ENCODE measurements around the gene MT1G. TPM values are rescaled to one million over a fixed set of nuclear protein-coding genes. Genes with fewer than 3 reads are reported as not detected.

Gene MT1G
- total RNA-seq, 1 donor from 2014 or later = not detected

DNA sequence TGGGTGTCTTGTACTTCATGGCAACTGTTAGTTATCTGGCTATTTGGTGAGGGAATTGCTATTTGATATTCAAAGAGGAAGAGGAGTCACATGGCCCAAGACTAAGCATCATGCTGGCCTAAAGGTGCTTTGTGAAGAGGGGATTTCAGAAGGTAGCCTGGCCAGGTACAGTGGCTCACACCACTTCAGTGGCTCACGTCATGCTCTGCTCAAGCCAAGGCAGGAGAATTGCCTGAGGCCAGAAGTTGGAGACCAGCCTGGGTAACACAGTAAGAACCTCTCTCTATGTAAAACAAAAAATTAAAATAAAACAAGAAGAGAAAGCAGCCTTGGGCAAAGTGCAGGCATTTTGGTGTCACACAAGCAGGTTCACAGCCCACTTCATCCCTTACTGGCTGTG, 22.6 kb downstream of the MT1G start:
- intact Hi-C loops (cut with DNase I) = no loop called here
- ATAC-seq = no peak
- peak; percentile 4 for DNase-seq (ENCODE audit: missing footprints)

- ATAC-seq (no peak), DNase-seq (ENCODE audit: missing footprints) (no peak)
- intact Hi-C loops (cut with DNase I) = no loop called here
Observed at GRCh38 chr16:56643833-56644232, 24.0 kb downstream of the MT1G start.

- intact Hi-C loops (cut with DNase I) = no loop called here
- peak; percentile 90 for ATAC-seq
- peak; percentile 80 for DNase-seq (ENCODE audit: missing footprints)
Observed at GRCh38 chr16:56643080-56643778, 24.6 kb downstream of the MT1G start.

DNA sequence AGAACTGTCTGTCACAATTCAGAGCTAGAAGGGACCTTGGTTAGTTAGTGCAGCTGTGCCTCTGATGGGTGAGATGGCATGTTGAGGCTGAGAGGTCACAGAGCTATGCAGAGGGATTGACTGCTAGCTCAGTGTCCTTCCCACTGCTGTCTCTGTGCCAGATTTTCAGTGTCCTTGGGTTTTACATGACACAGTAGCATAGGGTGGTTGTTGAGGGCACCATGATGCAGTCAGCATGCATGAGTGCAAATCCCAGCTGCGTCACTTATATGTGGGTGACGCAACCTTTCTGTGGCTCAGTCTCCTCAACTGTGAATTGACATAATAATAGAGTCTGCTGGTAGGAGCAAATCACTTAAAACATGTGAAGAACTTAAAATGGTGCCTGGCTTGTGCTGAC, 26.7 kb downstream of the MT1G start:
- intact Hi-C loops (cut with DNase I) = no loop called here
- DNase-seq (ENCODE audit: missing footprints) (peak; percentile 6), ATAC-seq (no peak)

DNA sequence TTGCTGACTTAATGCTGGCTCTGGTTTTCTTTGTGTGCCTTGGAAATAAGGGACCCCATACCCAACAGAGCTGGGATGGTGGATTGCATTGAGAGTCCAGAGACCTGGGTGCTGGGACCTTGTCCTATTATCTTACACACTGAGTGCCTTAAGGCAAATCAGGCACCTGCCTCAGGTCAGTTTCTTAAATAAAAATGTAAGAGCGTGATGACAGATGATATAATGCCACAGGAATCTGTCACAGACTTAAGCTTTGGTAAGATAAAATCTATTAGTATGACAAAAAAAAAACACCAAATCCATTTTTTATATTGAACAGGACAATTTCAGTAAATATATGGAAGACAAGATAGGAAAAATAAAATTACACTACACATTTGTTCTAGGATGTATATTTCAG, 27.8 kb downstream of the MT1G start:
- DNase-seq (ENCODE audit: missing footprints) (no peak), ATAC-seq (no peak)
- intact Hi-C loops (cut with DNase I) = no loop called here

- ATAC-seq (no peak), DNase-seq (ENCODE audit: missing footprints) (peak; percentile 14)
- intact Hi-C loops (cut with DNase I) = loop anchor here (5.0 kb wide), 1 partner anchor 43 kb away; the partner anchor contains the start of gene MT1X
Observed at GRCh38 chr16:56639045-56639444, 28.8 kb downstream of the MT1G start.

DNA sequence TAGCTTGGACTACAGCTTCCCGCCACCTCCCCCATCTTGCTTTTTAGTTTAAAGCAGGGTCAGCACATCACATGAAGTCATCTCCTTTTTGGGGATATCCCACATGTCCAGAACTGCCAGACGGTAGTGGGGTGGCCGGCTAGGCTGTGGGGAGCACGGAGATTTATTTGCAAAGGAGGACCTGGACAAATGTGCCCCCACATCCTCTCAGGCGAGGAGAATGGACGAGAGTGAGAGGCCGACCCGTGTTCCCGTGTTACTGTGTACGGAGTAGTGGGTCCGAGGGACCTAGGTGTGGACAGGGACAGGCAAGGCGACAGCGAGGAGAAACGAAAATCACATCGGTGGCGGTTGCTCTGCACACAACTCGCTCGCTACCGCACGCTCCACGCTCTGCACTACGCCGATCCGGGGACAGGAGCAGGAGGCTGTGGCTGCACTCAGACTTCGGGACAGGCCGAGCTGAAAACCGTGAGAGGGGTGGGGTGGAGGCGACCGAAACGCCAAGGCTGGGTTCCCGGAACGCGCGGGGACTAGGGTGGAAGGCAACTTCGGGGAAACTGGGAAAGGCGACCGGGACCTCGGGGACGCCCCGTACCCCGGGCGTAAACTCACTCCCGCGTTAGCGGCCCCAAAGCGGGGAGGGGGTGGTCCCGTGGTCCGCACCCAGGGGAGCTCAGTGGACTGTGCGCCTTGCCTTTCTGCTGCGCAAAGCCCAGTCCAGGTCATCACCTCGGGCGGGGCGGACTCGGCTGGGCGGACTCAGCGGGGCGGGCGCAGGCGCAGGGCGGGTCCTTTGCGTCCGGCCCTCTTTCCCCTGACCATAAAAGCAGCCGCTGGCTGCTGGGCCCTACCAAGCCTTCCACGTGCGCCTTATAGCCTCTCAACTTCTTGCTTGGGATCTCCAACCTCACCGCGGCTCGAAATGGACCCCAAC, 29.8 kb downstream of the MT1G start, which contains the start of gene MT1A:
Gene MT1A (plus strand): TSS at position 853 of the 937 bp plus-strand sequence. CDS start 73 bp downstream, at position 926.
- ATAC-seq = peak; percentile 94
- intact Hi-C loops (cut with DNase I) = loop anchor here (5.0 kb wide), 1 partner anchor 44 kb away; the partner anchor contains the start of gene MT1X

DNA sequence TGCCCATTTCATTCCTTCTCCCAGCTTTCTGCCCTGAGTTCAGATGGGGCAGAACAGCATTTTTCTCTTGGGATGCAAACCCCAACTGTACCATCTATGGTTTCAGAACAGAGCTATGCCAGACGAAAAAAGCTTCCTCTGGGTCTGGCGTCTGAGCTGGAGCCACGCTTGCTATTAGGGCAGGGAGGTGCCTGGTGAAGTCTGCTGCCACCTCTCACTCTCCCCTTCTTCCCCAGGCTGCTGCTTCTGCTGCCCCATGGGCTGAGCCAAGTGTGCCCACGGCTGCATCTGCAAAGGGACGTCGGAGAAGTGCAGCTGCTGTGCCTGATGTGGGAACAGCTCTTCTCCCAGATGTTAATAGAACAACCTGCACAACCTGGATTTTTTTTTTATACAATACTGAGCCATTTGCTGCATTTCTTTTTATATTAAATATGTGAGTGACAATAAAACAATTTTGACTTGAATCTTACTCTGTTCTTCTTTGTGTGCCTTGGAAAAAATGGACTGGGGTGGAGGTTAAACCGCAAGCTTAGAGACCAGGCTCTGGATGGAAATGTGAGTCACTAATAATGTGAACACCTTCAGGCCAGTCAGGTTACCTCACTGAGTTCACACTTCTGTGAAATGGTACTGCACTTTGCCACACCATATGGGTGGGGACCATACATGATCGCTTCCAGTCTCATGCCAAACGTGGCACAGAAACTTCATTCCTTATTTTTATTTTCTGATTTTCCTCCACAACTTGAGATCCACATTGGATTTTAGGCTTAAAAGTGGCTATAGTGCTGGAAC, 31.1 kb downstream of the MT1G start:
- ATAC-seq = no peak
- peak; percentile 4 for DNase-seq (ENCODE audit: missing footprints)
- intact Hi-C loops (cut with DNase I) = loop anchor here (5.0 kb wide), 1 partner anchor 45 kb away; the partner anchor contains the start of gene MT1X

More for the DNA sequence above, 29.8 kb downstream of the MT1G start, which contains the start of gene MT1A:
- DNase-seq (ENCODE audit: missing footprints) = peak; percentile 89

DNA sequence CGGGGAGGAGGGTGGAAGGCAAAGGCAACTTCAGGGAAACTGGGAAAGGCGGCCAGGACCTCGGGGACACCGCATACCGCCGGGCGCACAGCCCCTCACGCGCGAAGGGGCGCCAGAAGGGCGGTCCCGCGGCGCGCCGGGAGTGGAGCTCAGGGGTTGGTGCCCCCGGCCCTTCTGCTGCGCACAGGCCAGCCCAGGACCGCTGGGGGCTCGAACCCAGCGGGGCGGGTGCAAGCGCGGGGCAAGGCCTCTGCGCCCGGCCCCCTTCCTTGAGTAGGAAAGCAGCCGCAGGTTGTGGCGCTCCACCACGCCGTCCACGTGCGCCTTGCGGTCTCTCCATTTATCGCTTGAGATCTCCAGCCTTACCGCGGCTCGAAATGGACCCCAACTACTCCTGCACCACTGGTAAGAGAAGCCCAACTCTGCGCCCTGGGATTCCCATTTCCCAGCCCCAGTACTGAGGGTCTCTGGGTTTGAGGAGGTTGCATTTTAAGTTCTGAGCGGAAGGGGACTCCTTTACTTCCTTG, 32.4 kb downstream of the MT1G start:
- DNase-seq (ENCODE audit: missing footprints) (peak; percentile 44), ATAC-seq (no peak)
- intact Hi-C loops (cut with DNase I) = loop anchor here (5.0 kb wide), 1 partner anchor 47 kb away; the partner anchor contains the start of gene MT1X

DNA sequence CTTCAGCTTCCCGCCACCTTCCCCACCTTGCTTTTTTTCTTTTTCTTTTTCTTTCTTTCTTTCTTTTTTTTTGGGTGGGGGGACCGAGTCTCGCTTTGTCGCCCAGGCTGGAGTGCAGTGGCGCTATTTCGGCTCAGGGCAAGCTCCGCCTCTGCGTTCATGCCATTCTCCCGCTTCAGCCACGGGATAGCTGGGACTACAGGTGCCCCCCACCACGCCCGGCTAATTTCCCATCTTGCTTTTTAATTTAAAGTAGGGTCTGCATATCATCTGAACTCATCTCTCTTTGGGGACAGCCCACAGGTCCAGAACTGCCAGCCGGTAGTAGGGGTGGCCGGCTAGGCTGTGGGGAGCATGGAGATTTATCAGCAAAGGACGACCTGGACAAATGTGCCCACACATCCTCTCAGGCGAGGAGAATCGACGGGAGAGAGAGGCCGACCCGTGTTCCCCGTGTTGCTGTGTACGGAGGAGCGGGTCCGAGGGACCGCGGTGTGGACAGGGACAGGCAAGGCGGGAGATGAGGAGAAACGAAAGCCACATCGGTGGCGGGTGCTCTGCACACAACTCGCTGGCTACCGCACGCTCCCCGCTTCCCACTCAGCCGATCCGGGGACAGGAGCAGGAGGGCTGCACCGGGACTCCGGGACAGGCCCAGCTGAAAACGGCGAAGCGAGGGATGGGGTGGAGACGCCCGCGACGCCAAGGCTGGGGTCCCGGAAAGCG, 33.0 kb downstream of the MT1G start:
- intact Hi-C loops (cut with DNase I) = loop anchor here (5.0 kb wide), 1 partner anchor 47 kb away; the partner anchor contains the start of gene MT1X
- no peak for ATAC-seq
- peak; percentile 33 for DNase-seq (ENCODE audit: missing footprints)

DNA sequence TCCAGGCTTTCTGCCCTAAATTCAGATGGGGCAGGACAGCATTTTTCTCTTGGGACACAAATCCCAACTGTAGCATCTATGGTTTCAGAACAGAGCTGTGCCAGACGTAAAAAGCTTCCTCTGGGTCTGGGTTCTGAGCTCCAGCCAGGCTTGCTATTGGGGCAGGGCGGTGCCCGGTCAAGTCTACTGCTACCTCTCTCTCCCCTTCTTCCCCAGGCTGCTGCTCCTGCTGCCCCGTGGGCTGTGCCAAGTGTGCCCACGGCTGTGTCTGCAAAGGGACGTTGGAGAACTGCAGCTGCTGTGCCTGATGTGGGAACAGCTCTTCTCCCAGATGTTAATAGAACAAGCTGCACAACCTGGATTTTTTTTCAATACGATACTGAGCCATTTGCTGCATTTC, 34.3 kb downstream of the MT1G start:
- ATAC-seq (no peak), DNase-seq (ENCODE audit: missing footprints) (peak; percentile 45)
- intact Hi-C loops (cut with DNase I) = loop anchor here (2.0 kb wide), 1 partner anchor 27 kb away; no protein-coding TSS in a partner anchor

GRCh38 chr16:56632848-56633365, 35.0 kb downstream of the MT1G start:
- peak; percentile 45 for DNase-seq (ENCODE audit: missing footprints)
- intact Hi-C loops (cut with DNase I) = loop anchor here (2.0 kb wide), 1 partner anchor 26 kb away; no protein-coding TSS in a partner anchor
- ATAC-seq = no peak

DNA sequence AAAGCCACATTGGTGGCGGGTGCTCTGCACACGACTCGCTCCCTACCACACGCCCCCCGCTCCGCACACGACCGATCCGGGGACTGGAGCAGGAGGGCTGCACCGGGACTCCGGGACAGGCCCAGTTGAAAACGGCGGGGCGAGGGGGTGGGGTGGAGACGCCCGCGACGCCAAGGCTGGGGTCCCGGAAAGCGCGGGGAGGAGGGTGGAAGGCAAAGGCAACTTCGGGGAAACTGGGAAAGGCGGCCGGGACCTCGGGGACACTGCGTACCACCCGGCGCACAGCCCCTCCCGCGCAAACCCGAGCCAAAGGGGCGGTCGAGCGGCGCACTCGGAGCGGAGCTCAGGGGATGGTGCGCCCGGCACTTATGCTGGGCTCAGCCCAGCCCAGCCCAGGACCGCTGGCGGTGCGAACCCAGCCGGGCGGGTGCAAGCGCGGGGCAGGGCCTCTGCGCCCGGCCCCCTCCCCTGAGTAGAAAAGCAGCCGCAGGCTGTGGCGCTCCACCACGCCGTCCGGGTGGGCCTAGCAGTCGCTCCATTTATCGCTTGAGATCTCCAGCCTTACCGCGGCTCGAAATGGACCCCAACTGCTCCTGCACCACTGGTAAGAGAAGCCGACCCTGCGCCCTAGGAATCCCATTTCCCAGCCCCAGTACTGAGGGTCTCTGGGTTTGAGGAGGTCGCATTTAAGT, 35.6 kb downstream of the MT1G start, which contains the start of gene MT1M:
Gene MT1M (plus strand): TSS at position 504 of the 692 bp plus-strand sequence. CDS start 73 bp downstream, at position 577.
- ATAC-seq = peak; percentile 90
- peak; percentile 86 for DNase-seq (ENCODE audit: missing footprints)
- intact Hi-C loops (cut with DNase I) = loop anchor here (2.0 kb wide), 1 partner anchor 26 kb away; no protein-coding TSS in a partner anchor

DNA sequence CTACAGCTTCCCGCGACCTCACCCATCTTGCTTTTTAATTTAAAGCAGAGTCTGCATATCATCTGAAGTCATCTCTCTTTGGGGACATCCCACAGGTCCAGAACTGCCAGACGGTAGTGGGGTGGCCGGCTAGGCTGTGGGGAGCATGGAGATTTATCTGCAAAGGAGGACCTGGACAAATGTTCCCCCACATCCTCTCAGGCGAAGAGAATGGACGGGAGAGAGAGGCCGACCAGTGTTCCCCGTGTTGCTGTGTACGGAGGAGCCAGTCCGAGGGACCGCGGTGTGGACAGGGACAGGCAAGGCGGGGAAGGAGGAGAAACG, 36.1 kb downstream of the MT1G start:
- intact Hi-C loops (cut with DNase I) = loop anchor here (2.0 kb wide), 1 partner anchor 25 kb away; no protein-coding TSS in a partner anchor
- ATAC-seq (no peak), DNase-seq (ENCODE audit: missing footprints) (no peak)

- intact Hi-C loops (cut with DNase I) = no loop called here
- DNase-seq (ENCODE audit: missing footprints) (peak; percentile 34), ATAC-seq (no peak)
Observed at GRCh38 chr16:56631197-56631596, 36.7 kb downstream of the MT1G start.

DNA sequence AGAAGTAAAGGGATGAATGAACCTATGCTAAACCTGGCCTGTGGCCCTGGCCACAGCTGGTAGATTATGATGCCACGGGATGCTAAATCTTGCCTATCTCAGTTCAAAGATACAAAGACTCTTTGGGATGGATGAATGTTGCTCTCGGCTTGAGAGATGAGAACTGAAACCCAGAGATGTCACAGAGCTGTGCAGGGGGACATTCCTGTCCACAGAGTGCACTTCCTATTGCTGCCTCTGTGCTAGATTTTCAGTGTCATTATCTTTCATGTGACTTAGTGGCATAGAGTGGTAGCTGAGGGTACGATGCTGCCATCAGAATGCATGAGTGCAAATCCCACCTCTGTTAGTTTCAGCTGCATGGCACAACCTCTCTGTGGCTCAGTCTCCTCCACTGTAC, 37.7 kb downstream of the MT1G start:
- DNase-seq (ENCODE audit: missing footprints) (no peak), ATAC-seq (no peak)
- intact Hi-C loops (cut with DNase I) = no loop called here

GRCh38 chr16:56629531-56629930, 38.3 kb downstream of the MT1G start:
- intact Hi-C loops (cut with DNase I) = no loop called here
- DNase-seq (ENCODE audit: missing footprints) = no peak
- no peak for ATAC-seq
